ENCODE measurements around the gene SUZ12.
A peak's percentile ranks its signal among the peaks of the same experiment; 100 is the strongest.
"Not testable (repeated sequence)": the region's sequence is repeated elsewhere in the genome, so short reads cannot be mapped to it uniquely, and the experiment has no call there.

The SUZ12 gene

GRCh38 chr17:31908386-31908785, 28.4 kb upstream of the SUZ12 start:
- Mint-ChIP-seq H3K27ac (no peak overlapping the region), H3K36me3 (ENCODE audit: low read depth) (no peaks in the 10 kb centered on the region), H3K9me3 (no peaks in the 10 kb centered on the region), H3K27me3 (ENCODE audit: low read depth) (no peaks in the 10 kb centered on the region), H3K4me1 (peaks cover 26% of the 10 kb centered on the region), H3K4me3 (no peak overlapping the region)
- no peak for TF ChIP-seq CTCF (IDR thresholded peaks at IDR 0.05; ENCODE audit: unreplicated experiment in 3 of 3)

- peak; percentile 10 to 29 (median 13) for TF ChIP-seq CTCF (IDR thresholded peaks at IDR 0.05; ENCODE audit: unreplicated experiment in 3 of 3)
- H3K4me3 Mint-ChIP-seq; H3K36me3 Mint-ChIP-seq (ENCODE audit: low read depth); H3K27ac Mint-ChIP-seq; H3K27me3 Mint-ChIP-seq (ENCODE audit: low read depth); H3K9me3 Mint-ChIP-seq: not testable (repeated sequence)
- H3K4me1 Mint-ChIP-seq: peaks cover 17% of the 10 kb centered on the region
Observed at GRCh38 chr17:31912705-31913104, 24.1 kb upstream of the SUZ12 start.

GRCh38 chr17:31915456-31916100, 21.2 kb upstream of the SUZ12 start:
- Mint-ChIP-seq H3K4me3 (no peak overlapping the region), H3K4me1 (peaks cover under 1% of the 10 kb centered on the region), H3K27ac (no peak overlapping the region), H3K27me3 (ENCODE audit: low read depth) (no peaks in the 10 kb centered on the region), H3K9me3 (peaks cover 3% of the 10 kb centered on the region), H3K36me3 (ENCODE audit: low read depth) (no peaks in the 10 kb centered on the region)
- TF ChIP-seq CTCF (IDR thresholded peaks at IDR 0.05; ENCODE audit: unreplicated experiment in 3 of 3): no peak

- H3K4me1 Mint-ChIP-seq: no peaks in the 10 kb centered on the region
- no peak overlapping the region for H3K27ac Mint-ChIP-seq
- H3K9me3 Mint-ChIP-seq: peaks cover 3% of the 10 kb centered on the region
- H3K4me3 Mint-ChIP-seq: no peak overlapping the region
- H3K27me3 Mint-ChIP-seq (ENCODE audit: low read depth): no peaks in the 10 kb centered on the region
- H3K36me3 Mint-ChIP-seq (ENCODE audit: low read depth): no peaks in the 10 kb centered on the region
- TF ChIP-seq CTCF (IDR thresholded peaks at IDR 0.05; ENCODE audit: unreplicated experiment in 3 of 3): no peak
Observed at GRCh38 chr17:31916491-31917064, 20.2 kb upstream of the SUZ12 start.

GRCh38 chr17:31917065-31917529, 19.7 kb upstream of the SUZ12 start:
- no peak for TF ChIP-seq CTCF (IDR thresholded peaks at IDR 0.05; ENCODE audit: unreplicated experiment in 3 of 3)
- Mint-ChIP-seq H3K27ac (no peak overlapping the region), H3K27me3 (ENCODE audit: low read depth) (no peaks in the 10 kb centered on the region), H3K9me3 (peaks cover 3% of the 10 kb centered on the region), H3K4me1 (no peaks in the 10 kb centered on the region), H3K4me3 (no peak overlapping the region), H3K36me3 (ENCODE audit: low read depth) (no peaks in the 10 kb centered on the region)

GRCh38 chr17:31917721-31918120, 19.1 kb upstream of the SUZ12 start:
- not testable (repeated sequence) for H3K4me3 Mint-ChIP-seq; H3K27ac Mint-ChIP-seq; H3K36me3 Mint-ChIP-seq (ENCODE audit: low read depth); H3K9me3 Mint-ChIP-seq; H3K4me1 Mint-ChIP-seq; H3K27me3 Mint-ChIP-seq (ENCODE audit: low read depth)

Measured in nephron (organoid).